HepG2 (cell line): ENCODE results near the gene RMI1. TPM values are rescaled to one million over a fixed set of nuclear protein-coding genes. Genes with fewer than 3 reads are reported as not detected.

Source experiments
- ATF1 ChIP-seq: IDR thresholded peaks from 2 replicates; pipeline ENCODE4 v1.6.1; 2016; ENCODE audit warnings: mild to moderate bottlenecking, control low read depth
- CBX1 ChIP-seq: IDR thresholded peaks from one replicate; pipeline ENCODE4 v1.6.1; 2016; ENCODE audit warnings: antibody characterized with exemption, low read depth
- ESRRA ChIP-seq: sonication (generic); formaldehyde crosslinking; IDR thresholded peaks from 2 replicates; pipeline ENCODE4 v1.5.1; 2020; ENCODE audit warnings: mild to moderate bottlenecking, low read depth, missing genetic modification reagents
- IRX3 ChIP-seq: sonication (generic); formaldehyde crosslinking; IDR thresholded peaks from 2 replicates; pipeline ENCODE4 v1.8.1; 2023; ENCODE audit warnings: mild to moderate bottlenecking, low read depth, missing genetic modification reagents, borderline replicate concordance
- MYC ChIP-seq: sonication (generic); formaldehyde crosslinking; IDR thresholded peaks from 2 replicates; pipeline ENCODE4 v1.9.0; 2021; ENCODE audit warnings: missing genetic modification reagents, borderline replicate concordance
- RORA ChIP-seq: sonication (generic); formaldehyde crosslinking; IDR thresholded peaks from 2 replicates; pipeline ENCODE4 v1.5.0; 2020; ENCODE audit warnings: mild to moderate bottlenecking, missing genetic modification reagents, moderate library complexity
- SP140L ChIP-seq: sonication (generic); formaldehyde crosslinking; IDR thresholded peaks from 2 replicates; pipeline ENCODE4 v1.4.0; 2020; ENCODE audit warnings: missing genetic modification reagents, borderline replicate concordance
- SP2 ChIP-seq: sonication (generic); formaldehyde crosslinking; IDR thresholded peaks from 2 replicates; pipeline ENCODE4 v1.5.1; 2020; ENCODE audit warnings: mild to moderate bottlenecking, missing genetic modification reagents
- XRCC5 ChIP-seq: fragments of 200-400 bp; formaldehyde crosslinking; optimal IDR thresholded peaks from 2 replicates; pipeline ENCODE3; 2017; ENCODE audit warnings: mild to moderate bottlenecking, low read length
- ZFP41 ChIP-seq: sonication (generic); formaldehyde crosslinking; IDR thresholded peaks from 2 replicates; pipeline ENCODE4 v1.4.0; 2020; ENCODE audit warnings: mild to moderate bottlenecking, missing genetic modification reagents, borderline replicate concordance
- ZNF547 ChIP-seq: sonication (generic); formaldehyde crosslinking; IDR thresholded peaks from 2 replicates; pipeline ENCODE4 v1.5.1; 2020; ENCODE audit warnings: mild to moderate bottlenecking, missing genetic modification reagents
- polyA plus RNA-seq, 8 experiments: library from polyadenylated mRNA; depleted of rRNA in 3 of 8; stranded (reverse) in 7 of 8; unstranded in 1 of 8; fragments of >200 nt; fragmentation: Illumina TruSeq in 4 of 8; extraction: Trizol in 4 of 8; gene quantifications; 2 replicates each; pipeline versions ENCODE4 v1.2.1 to v1.2.3, GENCODE V29; 2011 to 2016; ENCODE audit warnings: low read depth in 4 of 8, missing spikeins in 1 of 8, mixed read lengths in 1 of 8; ENCODE audit not compliant: insufficient read depth in 1 of 8
- total RNA-seq, 5 experiments: library from RNA; depleted of rRNA; stranded (reverse); fragments of >200 nt; fragmentation: Illumina TruSeq; extraction: Trizol; gene quantifications; 2 replicates each; pipeline ENCODE4 v1.2.3, GENCODE V29; 2016; ENCODE audit warnings: low read depth in 1 of 5
- TF ChIP-seq, protein P1 (sequence below): sonication (generic); formaldehyde crosslinking; IDR thresholded peaks from 2 replicates; pipeline ENCODE4 v1.5.1; 2020; ENCODE audit warnings: mild to moderate bottlenecking, missing genetic modification reagents, moderate library complexity
- TF ChIP-seq, protein P2 (sequence below): sonication (generic); formaldehyde crosslinking; IDR thresholded peaks from 2 replicates; pipeline ENCODE4 v1.4.0; 2020; ENCODE audit warnings: missing genetic modification reagents, borderline replicate concordance
- TF ChIP-seq, protein P3 (sequence below): sonication (generic); formaldehyde crosslinking; IDR thresholded peaks from 2 replicates; pipeline ENCODE4 v1.4.0; 2020; ENCODE audit warnings: missing genetic modification reagents
- TF ChIP-seq, protein P4 (sequence below): sonication (generic); formaldehyde crosslinking; IDR thresholded peaks from 2 replicates; pipeline ENCODE4 v1.5.0; 2020; ENCODE audit warnings: missing genetic modification reagents
- TF ChIP-seq, protein P5 (sequence below): sonication (generic); formaldehyde crosslinking; IDR thresholded peaks from 2 replicates; pipeline ENCODE4 v1.8.1; 2023; ENCODE audit warnings: missing genetic modification reagents, inconsistent platforms, borderline replicate concordance

The RMI1 gene
- total and polyA plus RNA-seq, 2 of the 13 experiments (the other 11 are each of a cell fraction or from before 2014, with no cell fraction given), result 0.54 to 3.7 TPM

DNA sequence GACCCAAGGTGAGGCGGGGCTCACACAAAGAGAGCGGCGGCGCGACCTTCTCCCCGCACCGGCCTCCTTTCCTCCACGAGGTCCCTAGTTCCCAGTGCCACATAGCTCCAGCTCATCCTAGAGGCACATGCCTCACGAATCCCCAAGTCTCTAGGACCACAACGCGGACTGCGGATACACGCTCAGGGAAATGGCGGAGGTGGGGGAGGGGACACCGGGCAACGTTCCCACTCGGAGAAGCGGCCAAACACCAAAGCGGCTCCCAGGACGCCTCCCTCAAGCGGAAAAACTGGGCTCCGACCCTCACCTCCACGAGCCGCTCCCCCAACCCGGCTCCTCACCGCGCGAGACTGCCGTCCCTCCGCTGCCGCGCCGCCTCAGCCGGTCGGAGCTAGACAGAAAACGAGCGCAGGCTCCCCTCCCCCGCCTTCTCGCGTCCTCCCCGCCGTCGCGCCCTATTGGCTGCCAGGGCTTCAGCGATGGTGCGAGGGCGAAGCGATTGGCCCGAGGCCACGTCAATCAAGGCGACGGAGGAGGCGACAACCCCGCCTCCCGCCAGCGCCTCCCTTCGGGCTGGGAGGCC, 702 bp upstream of the RMI1 start, which contains the start of gene HNRNPK (continued):
- TF ChIP-seq, protein P1, sequence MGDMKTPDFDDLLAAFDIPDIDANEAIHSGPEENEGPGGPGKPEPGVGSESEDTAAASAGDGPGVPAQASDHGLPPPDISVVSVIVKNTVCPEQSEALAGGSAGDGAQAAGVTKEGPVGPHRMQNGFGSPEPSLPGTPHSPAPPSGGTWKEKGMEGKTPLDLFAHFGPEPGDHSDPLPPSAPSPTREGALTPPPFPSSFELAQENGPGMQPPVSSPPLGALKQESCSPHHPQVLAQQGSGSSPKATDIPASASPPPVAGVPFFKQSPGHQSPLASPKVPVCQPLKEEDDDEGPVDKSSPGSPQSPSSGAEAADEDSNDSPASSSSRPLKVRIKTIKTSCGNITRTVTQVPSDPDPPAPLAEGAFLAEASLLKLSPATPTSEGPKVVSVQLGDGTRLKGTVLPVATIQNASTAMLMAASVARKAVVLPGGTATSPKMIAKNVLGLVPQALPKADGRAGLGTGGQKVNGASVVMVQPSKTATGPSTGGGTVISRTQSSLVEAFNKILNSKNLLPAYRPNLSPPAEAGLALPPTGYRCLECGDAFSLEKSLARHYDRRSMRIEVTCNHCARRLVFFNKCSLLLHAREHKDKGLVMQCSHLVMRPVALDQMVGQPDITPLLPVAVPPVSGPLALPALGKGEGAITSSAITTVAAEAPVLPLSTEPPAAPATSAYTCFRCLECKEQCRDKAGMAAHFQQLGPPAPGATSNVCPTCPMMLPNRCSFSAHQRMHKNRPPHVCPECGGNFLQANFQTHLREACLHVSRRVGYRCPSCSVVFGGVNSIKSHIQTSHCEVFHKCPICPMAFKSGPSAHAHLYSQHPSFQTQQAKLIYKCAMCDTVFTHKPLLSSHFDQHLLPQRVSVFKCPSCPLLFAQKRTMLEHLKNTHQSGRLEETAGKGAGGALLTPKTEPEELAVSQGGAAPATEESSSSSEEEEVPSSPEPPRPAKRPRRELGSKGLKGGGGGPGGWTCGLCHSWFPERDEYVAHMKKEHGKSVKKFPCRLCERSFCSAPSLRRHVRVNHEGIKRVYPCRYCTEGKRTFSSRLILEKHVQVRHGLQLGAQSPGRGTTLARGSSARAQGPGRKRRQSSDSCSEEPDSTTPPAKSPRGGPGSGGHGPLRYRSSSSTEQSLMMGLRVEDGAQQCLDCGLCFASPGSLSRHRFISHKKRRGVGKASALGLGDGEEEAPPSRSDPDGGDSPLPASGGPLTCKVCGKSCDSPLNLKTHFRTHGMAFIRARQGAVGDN (CRISPR knock-in tag), result peak; percentile 25; the same call in 1 of the 2 replicates
- no peak for TF ChIP-seq SP140L (CRISPR knock-in tag)
- no peak; the same call in 1 of the 2 replicates for TF ChIP-seq MYC (CRISPR knock-in tag)
- no peak; the same call in 1 of the 2 replicates for TF ChIP-seq ZFP41 (CRISPR knock-in tag)
- TF ChIP-seq ATF1 (CRISPR knock-in tag), result peak; percentile 89
- TF ChIP-seq IRX3 (CRISPR knock-in tag), result no peak
- no peak for TF ChIP-seq CBX1
- TF ChIP-seq RORA (CRISPR knock-in tag), result no peak
- TF ChIP-seq ZNF547 (CRISPR knock-in tag), result peak; percentile 43
- TF ChIP-seq, protein P2, sequence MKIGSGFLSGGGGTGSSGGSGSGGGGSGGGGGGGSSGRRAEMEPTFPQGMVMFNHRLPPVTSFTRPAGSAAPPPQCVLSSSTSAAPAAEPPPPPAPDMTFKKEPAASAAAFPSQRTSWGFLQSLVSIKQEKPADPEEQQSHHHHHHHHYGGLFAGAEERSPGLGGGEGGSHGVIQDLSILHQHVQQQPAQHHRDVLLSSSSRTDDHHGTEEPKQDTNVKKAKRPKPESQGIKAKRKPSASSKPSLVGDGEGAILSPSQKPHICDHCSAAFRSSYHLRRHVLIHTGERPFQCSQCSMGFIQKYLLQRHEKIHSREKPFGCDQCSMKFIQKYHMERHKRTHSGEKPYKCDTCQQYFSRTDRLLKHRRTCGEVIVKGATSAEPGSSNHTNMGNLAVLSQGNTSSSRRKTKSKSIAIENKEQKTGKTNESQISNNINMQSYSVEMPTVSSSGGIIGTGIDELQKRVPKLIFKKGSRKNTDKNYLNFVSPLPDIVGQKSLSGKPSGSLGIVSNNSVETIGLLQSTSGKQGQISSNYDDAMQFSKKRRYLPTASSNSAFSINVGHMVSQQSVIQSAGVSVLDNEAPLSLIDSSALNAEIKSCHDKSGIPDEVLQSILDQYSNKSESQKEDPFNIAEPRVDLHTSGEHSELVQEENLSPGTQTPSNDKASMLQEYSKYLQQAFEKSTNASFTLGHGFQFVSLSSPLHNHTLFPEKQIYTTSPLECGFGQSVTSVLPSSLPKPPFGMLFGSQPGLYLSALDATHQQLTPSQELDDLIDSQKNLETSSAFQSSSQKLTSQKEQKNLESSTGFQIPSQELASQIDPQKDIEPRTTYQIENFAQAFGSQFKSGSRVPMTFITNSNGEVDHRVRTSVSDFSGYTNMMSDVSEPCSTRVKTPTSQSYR (CRISPR knock-in tag), result peak; percentile 82
- TF ChIP-seq, protein P3, sequence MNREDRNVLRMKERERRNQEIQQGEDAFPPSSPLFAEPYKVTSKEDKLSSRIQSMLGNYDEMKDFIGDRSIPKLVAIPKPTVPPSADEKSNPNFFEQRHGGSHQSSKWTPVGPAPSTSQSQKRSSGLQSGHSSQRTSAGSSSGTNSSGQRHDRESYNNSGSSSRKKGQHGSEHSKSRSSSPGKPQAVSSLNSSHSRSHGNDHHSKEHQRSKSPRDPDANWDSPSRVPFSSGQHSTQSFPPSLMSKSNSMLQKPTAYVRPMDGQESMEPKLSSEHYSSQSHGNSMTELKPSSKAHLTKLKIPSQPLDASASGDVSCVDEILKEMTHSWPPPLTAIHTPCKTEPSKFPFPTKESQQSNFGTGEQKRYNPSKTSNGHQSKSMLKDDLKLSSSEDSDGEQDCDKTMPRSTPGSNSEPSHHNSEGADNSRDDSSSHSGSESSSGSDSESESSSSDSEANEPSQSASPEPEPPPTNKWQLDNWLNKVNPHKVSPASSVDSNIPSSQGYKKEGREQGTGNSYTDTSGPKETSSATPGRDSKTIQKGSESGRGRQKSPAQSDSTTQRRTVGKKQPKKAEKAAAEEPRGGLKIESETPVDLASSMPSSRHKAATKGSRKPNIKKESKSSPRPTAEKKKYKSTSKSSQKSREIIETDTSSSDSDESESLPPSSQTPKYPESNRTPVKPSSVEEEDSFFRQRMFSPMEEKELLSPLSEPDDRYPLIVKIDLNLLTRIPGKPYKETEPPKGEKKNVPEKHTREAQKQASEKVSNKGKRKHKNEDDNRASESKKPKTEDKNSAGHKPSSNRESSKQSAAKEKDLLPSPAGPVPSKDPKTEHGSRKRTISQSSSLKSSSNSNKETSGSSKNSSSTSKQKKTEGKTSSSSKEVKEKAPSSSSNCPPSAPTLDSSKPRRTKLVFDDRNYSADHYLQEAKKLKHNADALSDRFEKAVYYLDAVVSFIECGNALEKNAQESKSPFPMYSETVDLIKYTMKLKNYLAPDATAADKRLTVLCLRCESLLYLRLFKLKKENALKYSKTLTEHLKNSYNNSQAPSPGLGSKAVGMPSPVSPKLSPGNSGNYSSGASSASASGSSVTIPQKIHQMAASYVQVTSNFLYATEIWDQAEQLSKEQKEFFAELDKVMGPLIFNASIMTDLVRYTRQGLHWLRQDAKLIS, result no peak
- TF ChIP-seq XRCC5, result peak; percentile 10
- TF ChIP-seq, protein P4, sequence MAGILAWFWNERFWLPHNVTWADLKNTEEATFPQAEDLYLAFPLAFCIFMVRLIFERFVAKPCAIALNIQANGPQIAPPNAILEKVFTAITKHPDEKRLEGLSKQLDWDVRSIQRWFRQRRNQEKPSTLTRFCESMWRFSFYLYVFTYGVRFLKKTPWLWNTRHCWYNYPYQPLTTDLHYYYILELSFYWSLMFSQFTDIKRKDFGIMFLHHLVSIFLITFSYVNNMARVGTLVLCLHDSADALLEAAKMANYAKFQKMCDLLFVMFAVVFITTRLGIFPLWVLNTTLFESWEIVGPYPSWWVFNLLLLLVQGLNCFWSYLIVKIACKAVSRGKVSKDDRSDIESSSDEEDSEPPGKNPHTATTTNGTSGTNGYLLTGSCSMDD (CRISPR knock-in tag), result no peak
- TF ChIP-seq, protein P5, sequence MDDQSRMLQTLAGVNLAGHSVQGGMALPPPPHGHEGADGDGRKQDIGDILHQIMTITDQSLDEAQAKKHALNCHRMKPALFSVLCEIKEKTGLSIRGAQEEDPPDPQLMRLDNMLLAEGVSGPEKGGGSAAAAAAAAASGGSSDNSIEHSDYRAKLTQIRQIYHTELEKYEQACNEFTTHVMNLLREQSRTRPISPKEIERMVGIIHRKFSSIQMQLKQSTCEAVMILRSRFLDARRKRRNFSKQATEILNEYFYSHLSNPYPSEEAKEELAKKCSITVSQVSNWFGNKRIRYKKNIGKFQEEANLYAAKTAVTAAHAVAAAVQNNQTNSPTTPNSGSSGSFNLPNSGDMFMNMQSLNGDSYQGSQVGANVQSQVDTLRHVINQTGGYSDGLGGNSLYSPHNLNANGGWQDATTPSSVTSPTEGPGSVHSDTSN (CRISPR knock-in tag), result peak; percentile 53; the same call in 1 of the 2 replicates
- TF ChIP-seq ESRRA, result no peak
- TF ChIP-seq SP2 (CRISPR knock-in tag), result peak; percentile 99
